ENCODE measurements around the gene IQCH. TPM values are rescaled to one million over a fixed set of nuclear protein-coding genes. Genes with fewer than 3 reads are reported as not detected.
"Not testable (repeated sequence)": the region's sequence is repeated elsewhere in the genome, so short reads cannot be mapped to it uniquely, and the experiment has no call there.

Gene IQCH
- total RNA-seq, 1 donor from 2014 or later: 0.51 TPM

GRCh38 chr15:67405208-67406191 lies 150.9 kb downstream of the IQCH start:
- DNase-seq (ENCODE audit: missing footprints): no peak
- no peak for ATAC-seq
- intact Hi-C loops (cut with DNase I): no loop called here

- DNase-seq (ENCODE audit: missing footprints) (no peak), ATAC-seq (no peak)
- intact Hi-C loops (cut with DNase I): no loop called here
Measured at GRCh38 chr15:67406257-67406861, 151.8 kb downstream of the IQCH start.

- intact Hi-C loops (cut with DNase I): no loop called here
- DNase-seq (ENCODE audit: missing footprints) (no peak), ATAC-seq (no peak)
Measured at GRCh38 chr15:67407786-67408185, 153.2 kb downstream of the IQCH start.

- no peak for ATAC-seq
- intact Hi-C loops (cut with DNase I): no loop called here
Measured at GRCh38 chr15:67409175-67409574, 154.6 kb downstream of the IQCH start.

GRCh38 chr15:67411486-67411885 lies 156.9 kb downstream of the IQCH start:
- DNase-seq (ENCODE audit: missing footprints) (no peak), ATAC-seq (no peak)
- intact Hi-C loops (cut with DNase I): no loop called here

More at GRCh38 chr15:67409175-67409574, 154.6 kb downstream of the IQCH start:
- DNase-seq (ENCODE audit: missing footprints): no peak

GRCh38 chr15:67413770-67414390 lies 159.3 kb downstream of the IQCH start:
- ATAC-seq: no peak
- intact Hi-C loops (cut with DNase I): no loop called here
- DNase-seq (ENCODE audit: missing footprints): no peak

GRCh38 chr15:67415181-67415580 lies 160.6 kb downstream of the IQCH start:
- intact Hi-C loops (cut with DNase I): no loop called here
- DNase-seq (ENCODE audit: missing footprints): no peak
- no peak for ATAC-seq

- intact Hi-C loops (cut with DNase I): no loop called here
- ATAC-seq: no peak
- no peak for DNase-seq (ENCODE audit: missing footprints)
Measured at GRCh38 chr15:67416891-67417290, 162.3 kb downstream of the IQCH start.

GRCh38 chr15:67419705-67420104 lies 165.1 kb downstream of the IQCH start:
- ATAC-seq (no peak), DNase-seq (ENCODE audit: missing footprints) (no peak)
- intact Hi-C loops (cut with DNase I): no loop called here

- intact Hi-C loops (cut with DNase I): no loop called here
- no peak for DNase-seq (ENCODE audit: missing footprints)
- no peak for ATAC-seq
Measured at GRCh38 chr15:67420137-67420536, 165.6 kb downstream of the IQCH start.

GRCh38 chr15:67421105-67421504 lies 166.5 kb downstream of the IQCH start:
- no peak for DNase-seq (ENCODE audit: missing footprints)
- no peak for ATAC-seq
- intact Hi-C loops (cut with DNase I): no loop called here

GRCh38 chr15:67422296-67422695 lies 167.7 kb downstream of the IQCH start:
- DNase-seq (ENCODE audit: missing footprints) (no peak), ATAC-seq (no peak)
- intact Hi-C loops (cut with DNase I): no loop called here

GRCh38 chr15:67433495-67434099 lies 179.0 kb downstream of the IQCH start:
- intact Hi-C loops (cut with DNase I): loop anchor here (1.0 kb wide), 1 partner anchor 487 kb away; no protein-coding TSS in a partner anchor
- DNase-seq (ENCODE audit: missing footprints): no peak
- peak; percentile 57 for ATAC-seq

GRCh38 chr15:67436351-67437250 lies 182.0 kb downstream of the IQCH start:
- DNase-seq (ENCODE audit: missing footprints); intact Hi-C loops (cut with DNase I); ATAC-seq: not testable (repeated sequence)

- ATAC-seq: no peak
- intact Hi-C loops (cut with DNase I): no loop called here
- DNase-seq (ENCODE audit: missing footprints): no peak
Measured at GRCh38 chr15:67444100-67444499, 189.5 kb downstream of the IQCH start.

- ATAC-seq: no peak
Measured at GRCh38 chr15:67446449-67446848, 191.9 kb downstream of the IQCH start.

GRCh38 chr15:67448372-67448771 lies 193.8 kb downstream of the IQCH start:
- DNase-seq (ENCODE audit: missing footprints); intact Hi-C loops (cut with DNase I); ATAC-seq: not testable (repeated sequence)

More at GRCh38 chr15:67446449-67446848, 191.9 kb downstream of the IQCH start:
- intact Hi-C loops (cut with DNase I): no loop called here
- no peak for DNase-seq (ENCODE audit: missing footprints)

- DNase-seq (ENCODE audit: missing footprints); ATAC-seq; intact Hi-C loops (cut with DNase I): not testable (repeated sequence)
Measured at GRCh38 chr15:67453703-67454102, 199.1 kb downstream of the IQCH start.

Data from Right ventricle myocardium inferior (tissue), 1 donor.